Measurements from ENCODE around the gene GSG1. TPM values are rescaled to one million over a fixed set of nuclear protein-coding genes. Genes with fewer than 3 reads are reported as not detected.

The GSG1 gene
- total RNA-seq, 1 donor from 2014 or later: not detected

DNA sequence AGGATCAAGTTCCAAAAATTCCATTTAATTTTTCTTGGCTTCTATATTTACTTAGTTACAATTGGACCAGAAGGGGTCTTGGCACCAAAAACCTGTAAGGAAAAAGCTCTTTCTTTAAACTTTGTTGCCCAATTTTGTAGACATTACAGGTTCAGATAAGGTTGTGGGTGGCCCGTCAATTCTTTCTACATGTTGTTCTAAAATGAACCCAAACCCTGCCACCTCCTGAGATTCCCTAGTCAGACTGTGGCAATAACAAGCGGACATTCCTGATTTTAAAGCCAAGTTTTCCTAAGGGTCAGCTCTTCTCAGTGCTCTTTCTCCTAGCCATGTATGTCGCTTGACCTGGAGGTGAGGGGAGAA is 45.0 kb upstream of the GSG1 start:
- Histone ChIP-seq H3K4me1 (peaks cover 64% of the 10 kb centered on the region), H3K27ac (replicated peaks) (peak overlapping the region; percentile 76), H3K4me3 (no peak overlapping the region), H3K36me3 (no peaks in the 10 kb centered on the region), H3K27me3 (ENCODE audit: low read depth) (no peaks in the 10 kb centered on the region), H3K9me3 (replicated peaks) (peaks cover 6% of the 10 kb centered on the region)
- no peak for TF ChIP-seq CTCF (IDR thresholded peaks at IDR 0.05; ENCODE audit: borderline replicate concordance)
- no peak for DNase-seq
- intact Hi-C loops (cut with micrococcal nuclease): no loop called here

GRCh38 chr12:13147688-13148484 is 44.4 kb upstream of the GSG1 start:
- H3K27me3 ChIP-seq (ENCODE audit: low read depth): no peaks in the 10 kb centered on the region
- H3K4me1 ChIP-seq: peaks cover 60% of the 10 kb centered on the region
- no peak for DNase-seq
- TF ChIP-seq CTCF (IDR thresholded peaks at IDR 0.05; ENCODE audit: borderline replicate concordance): no peak
- H3K9me3 ChIP-seq (replicated peaks): peaks cover 6% of the 10 kb centered on the region
- H3K4me3 ChIP-seq: no peak overlapping the region
- peak overlapping the region; percentile 76 for H3K27ac ChIP-seq (replicated peaks)
- no peaks in the 10 kb centered on the region for H3K36me3 ChIP-seq
- intact Hi-C loops (cut with micrococcal nuclease): no loop called here

DNA sequence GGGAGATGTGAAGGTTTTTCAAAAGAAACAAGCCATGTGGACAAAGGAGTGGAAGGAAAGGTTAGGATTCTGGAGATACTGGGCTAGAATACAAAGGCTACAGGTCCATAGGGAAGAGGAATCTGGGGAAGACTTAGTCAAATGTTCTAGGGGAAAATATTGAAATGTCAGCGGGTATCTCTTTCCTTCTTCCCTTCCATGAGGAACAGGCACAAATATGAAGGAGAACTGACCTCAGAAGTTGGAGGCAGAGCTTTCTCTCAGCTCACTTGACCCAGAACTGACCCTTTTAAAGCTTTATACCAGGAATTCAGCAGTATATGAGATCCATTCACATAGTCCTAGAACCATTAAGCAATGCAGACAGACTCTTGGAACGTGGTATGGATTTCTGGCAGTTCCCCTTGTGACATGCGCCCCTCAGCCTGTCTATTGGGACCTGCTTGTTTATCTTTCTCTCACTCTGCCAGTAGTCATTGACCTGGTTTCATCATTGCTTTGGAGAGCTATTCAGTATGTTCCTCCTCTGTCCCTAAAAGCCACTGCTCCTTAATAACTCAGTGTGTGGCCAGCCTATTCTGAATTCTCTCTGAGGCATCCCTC is 43.0 kb upstream of the GSG1 start:
- Histone ChIP-seq H3K4me1 (peaks cover 50% of the 10 kb centered on the region), H3K36me3 (no peaks in the 10 kb centered on the region), H3K27ac (replicated peaks) (peak overlapping the region; percentile 76), H3K4me3 (no peak overlapping the region), H3K9me3 (replicated peaks) (peaks cover 4% of the 10 kb centered on the region), H3K27me3 (ENCODE audit: low read depth) (no peaks in the 10 kb centered on the region)
- intact Hi-C loops (cut with micrococcal nuclease): no loop called here
- no peak for TF ChIP-seq CTCF (IDR thresholded peaks at IDR 0.05; ENCODE audit: borderline replicate concordance)
- peak; percentile 31 for DNase-seq

- no peaks in the 10 kb centered on the region for H3K27me3 ChIP-seq (ENCODE audit: low read depth)
- peaks cover 41% of the 10 kb centered on the region for H3K4me1 ChIP-seq
- TF ChIP-seq CTCF (IDR thresholded peaks at IDR 0.05; ENCODE audit: borderline replicate concordance): no peak
- intact Hi-C loops (cut with micrococcal nuclease): no loop called here
- H3K27ac ChIP-seq (replicated peaks): no peak overlapping the region
- H3K36me3 ChIP-seq: no peaks in the 10 kb centered on the region
- no peaks in the 10 kb centered on the region for H3K9me3 ChIP-seq (replicated peaks)
- no peak overlapping the region for H3K4me3 ChIP-seq
- no peak for DNase-seq
These were observed 40.9 kb upstream of the GSG1 start for GRCh38 chr12:13144266-13144828.

DNA sequence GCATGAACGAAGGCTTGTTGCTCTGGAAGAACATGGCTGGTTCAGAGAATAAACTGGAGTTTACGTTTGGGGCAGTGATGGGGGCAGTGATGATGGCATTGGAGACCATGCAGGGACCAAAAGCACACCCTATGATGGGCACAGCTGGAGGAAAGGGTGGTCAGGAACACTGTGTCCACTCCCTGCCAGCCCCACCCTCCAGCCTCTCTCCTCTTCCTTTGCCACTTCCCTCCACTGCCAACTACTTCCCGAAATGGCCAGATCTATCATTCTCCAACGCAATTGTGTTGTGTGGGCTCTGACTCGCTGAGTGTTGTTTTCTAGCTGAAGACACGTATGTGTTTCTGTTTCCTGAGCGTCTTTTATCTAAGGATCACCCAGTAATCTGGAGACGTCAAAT is 39.3 kb upstream of the GSG1 start:
- intact Hi-C loops (cut with micrococcal nuclease): no loop called here
- H3K27ac ChIP-seq (replicated peaks): no peak overlapping the region

More for the DNA sequence above, 39.3 kb upstream of the GSG1 start:
- Histone ChIP-seq H3K9me3 (replicated peaks) (no peaks in the 10 kb centered on the region), H3K27me3 (ENCODE audit: low read depth) (no peaks in the 10 kb centered on the region), H3K4me1 (peaks cover 28% of the 10 kb centered on the region), H3K4me3 (no peak overlapping the region), H3K36me3 (no peaks in the 10 kb centered on the region)
- TF ChIP-seq CTCF (IDR thresholded peaks at IDR 0.05; ENCODE audit: borderline replicate concordance): no peak
- DNase-seq: peak; percentile 25

Data from left ventricle myocardium inferior (tissue), 1 donor.